Gastroesophageal sphincter (tissue), 3 donors: ENCODE results near the gene BRD4.

Experiments
- EP300 ChIP-seq: sonication (generic); formaldehyde crosslinking; IDR thresholded peaks from one replicate; pipeline ENCODE4 v1.6.1; 2017; ENCODE audit warnings: antibody characterized with exemption, mild to moderate bottlenecking
- POLR2A ChIP-seq, 2 donors: fragments of 450-650 bp; IDR thresholded peaks; one replicate each; pipeline ENCODE4 v1.6.1; 2017; ENCODE audit warnings: antibody characterized with exemption in 2 of 2, mild to moderate bottlenecking in 2 of 2, moderate library complexity in 1 of 2
- POLR2AphosphoS5 ChIP-seq: sonication (generic); formaldehyde crosslinking; IDR thresholded peaks from one replicate; pipeline ENCODE4 v1.6.1; 2017; ENCODE audit warnings: antibody characterized with exemption
- TF ChIP-seq, protein P1 (sequence below), 4 experiments: fragments of 200-600 bp in 2 of 4; fragments of 450-650 bp in 2 of 4; sonication (generic) in 1 of 4; IDR thresholded peaks; one replicate each; pipeline ENCODE4 v1.5.1; 2017 to 2019; ENCODE audit warnings: antibody characterized with exemption in 4 of 4, mild to moderate bottlenecking in 2 of 4, moderate library complexity in 2 of 4

DNA sequence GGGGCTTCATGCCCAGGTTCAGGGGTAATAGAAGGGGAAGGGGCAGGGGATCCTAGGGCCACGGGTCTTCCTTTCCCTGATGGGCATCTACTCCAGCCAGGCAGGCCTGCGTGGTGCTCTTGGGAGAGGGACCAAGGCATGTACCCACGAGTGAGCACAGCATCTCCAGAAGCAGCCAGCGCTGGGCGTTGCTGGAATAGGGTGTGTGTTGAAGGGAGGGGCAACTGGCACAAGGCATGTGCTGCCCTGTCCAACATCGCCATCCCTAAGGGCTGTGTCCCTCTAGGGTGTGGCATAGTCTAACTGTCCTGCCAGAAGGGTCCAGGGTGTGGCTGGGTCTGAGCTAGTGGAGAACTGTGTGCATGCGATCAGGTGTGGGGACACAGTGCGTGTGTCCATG, 134.4 kb downstream of the BRD4 start:
- TF ChIP-seq POLR2AphosphoS5 (no peak), POLR2A (IDR thresholded peaks at IDR 0.05) (no peak), EP300 (no peak)
- TF ChIP-seq, protein P1, sequence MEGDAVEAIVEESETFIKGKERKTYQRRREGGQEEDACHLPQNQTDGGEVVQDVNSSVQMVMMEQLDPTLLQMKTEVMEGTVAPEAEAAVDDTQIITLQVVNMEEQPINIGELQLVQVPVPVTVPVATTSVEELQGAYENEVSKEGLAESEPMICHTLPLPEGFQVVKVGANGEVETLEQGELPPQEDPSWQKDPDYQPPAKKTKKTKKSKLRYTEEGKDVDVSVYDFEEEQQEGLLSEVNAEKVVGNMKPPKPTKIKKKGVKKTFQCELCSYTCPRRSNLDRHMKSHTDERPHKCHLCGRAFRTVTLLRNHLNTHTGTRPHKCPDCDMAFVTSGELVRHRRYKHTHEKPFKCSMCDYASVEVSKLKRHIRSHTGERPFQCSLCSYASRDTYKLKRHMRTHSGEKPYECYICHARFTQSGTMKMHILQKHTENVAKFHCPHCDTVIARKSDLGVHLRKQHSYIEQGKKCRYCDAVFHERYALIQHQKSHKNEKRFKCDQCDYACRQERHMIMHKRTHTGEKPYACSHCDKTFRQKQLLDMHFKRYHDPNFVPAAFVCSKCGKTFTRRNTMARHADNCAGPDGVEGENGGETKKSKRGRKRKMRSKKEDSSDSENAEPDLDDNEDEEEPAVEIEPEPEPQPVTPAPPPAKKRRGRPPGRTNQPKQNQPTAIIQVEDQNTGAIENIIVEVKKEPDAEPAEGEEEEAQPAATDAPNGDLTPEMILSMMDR (IDR thresholded peaks at IDR 0.05) = no peak
